Fibroblast of skin of left biceps (primary cell): ENCODE measurements around the gene SCPEP1.

Experiments
- DNase-seq, 2 experiments: peaks; one replicate each; pipeline ENCODE4 v3.0.0-alpha.2; 2013; ENCODE audit warnings: low read depth in 2 of 2

SCPEP1 gene

DNA sequence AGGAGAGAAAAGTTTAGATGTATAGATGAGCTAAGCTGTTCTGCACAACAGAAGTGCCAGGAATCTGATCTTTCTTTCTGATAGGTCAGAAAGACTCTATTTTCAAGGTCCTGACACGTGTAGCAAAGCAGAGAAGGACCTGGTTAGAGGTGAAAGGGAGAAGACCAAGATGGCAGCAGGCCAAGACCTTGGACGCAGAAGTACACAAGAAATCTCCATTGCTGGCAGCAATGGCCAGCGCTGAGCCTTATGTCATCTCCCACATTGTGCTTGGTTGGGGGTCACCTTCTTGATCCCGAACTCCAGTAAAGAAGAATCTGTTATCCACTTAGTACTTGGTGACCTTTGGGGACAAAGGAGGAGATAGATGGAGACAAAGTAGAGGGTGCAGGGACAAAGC lies 65.3 kb downstream of the SCPEP1 start:
- DNase-seq: no peak

DNA sequence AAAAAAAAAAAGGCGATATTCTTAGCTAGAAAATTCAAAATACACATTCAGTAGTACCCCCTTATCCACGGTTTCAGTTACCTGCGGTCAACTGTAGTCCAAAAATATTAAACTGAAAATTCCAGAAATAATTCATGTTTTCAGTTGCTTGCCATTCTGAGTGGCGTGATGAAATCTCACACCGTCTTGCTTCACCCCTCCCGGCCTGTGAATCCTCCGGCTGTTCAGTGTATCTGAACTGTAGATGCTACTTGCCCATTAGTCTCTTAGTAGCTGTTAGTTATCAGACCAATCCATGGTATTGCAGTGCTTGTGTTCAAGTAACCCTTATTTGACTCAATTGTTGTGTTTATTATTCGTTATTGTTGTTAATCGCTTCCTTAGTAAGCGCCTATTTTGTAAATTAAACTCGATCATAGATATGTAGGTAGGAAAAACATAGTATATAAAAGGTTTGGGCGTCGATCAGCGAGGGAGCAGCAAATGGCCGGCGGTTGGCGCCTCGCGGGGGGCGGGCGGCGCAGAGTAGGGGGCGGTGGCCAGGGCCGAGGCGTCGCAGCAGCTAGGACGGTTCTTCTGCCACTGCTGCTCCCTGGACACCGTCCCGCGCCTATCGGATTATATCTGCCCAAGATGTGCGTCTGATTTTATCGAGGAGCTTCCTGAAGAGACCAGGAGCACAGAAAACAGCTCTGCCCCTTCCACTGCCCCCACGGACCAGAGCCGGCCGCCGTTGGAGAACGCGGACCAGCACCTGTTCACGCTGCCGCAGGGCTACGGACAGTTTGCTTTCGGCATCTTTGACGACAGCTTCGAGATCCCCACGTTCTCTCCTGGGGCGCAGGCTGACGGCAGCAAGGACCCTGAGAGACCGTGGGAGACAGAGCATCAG lies 67.3 kb downstream of the SCPEP1 start:
- DNase-seq: no peak

DNA sequence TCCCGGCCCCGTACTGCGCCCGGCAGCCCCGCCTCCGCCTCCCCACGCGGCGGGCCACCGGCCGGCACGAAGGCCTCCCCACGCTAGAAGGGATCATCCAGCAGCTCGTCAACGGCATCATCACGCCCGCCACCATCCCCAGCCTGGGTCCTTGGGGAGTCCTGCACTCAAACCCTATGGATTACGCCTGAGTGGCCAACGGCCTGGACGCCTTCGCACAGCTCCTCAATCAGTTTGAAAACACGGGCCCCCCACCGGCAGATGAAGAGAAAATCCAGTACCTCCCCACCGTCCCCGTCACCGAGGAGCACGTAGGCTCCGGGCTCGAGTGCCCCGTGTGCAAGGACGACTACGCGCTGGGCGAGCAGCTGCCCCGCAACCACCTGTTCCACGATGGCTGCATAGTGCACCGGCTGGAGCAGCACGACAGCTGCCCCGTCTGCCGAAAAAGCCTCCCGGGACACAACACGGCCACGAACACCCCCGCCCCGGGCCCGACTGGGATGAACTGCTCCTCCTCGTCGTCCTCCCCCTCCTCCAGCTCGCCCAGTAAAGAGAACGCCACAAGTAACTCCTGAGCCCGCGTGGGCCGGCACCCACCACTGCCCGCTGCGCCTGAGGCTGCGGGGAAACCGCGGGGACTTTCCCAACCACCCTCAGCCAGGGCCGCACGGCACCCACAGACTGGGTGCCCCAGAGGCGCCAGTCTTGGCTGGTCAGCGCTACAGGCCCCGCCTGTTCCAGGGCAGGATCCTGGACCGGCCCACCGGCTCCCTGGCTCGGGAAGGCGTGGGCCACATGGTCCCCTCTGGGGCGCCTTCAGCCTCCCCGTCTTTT lies 68.2 kb downstream of the SCPEP1 start:
- no peak for DNase-seq

DNA sequence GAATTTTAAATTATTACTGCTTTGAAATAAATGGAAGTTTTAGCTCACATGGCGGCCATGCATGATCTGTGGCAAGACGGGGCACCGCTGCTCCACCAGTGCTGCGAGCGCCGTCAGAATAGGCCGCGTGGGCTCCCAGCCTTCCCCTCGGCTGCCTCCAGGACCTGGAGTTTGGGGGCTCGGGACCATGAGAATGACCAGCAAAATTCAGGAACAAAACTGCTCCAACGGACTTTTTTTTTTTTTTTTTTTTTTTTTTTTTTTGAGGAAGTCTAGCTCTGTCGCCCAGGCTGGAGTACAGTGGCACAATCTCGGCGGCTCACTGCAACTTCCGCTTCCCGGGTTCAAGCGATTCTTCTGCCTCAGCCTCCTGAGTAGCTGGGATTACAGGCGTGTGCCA lies 68.8 kb downstream of the SCPEP1 start:
- DNase-seq: no peak

DNA sequence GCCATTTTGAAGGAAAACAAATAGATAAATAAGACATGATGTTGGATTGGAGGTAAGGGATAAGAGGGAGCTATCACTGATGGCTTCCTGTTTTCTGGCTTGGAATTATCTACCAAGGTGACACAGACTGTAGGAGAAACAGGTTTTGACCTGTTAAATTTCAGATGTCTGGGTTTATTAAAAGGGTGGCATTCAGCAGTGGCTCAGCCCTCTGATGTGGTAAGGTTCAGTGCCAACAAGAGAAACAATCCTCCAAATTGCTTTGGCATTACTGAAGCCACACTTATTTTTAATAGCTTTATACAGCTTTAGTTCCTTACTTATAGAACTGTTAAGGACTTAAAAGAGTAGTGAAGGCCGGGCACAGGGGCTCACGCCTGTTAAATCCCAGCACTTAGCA lies 70.2 kb downstream of the SCPEP1 start:
- DNase-seq: no peak

DNA sequence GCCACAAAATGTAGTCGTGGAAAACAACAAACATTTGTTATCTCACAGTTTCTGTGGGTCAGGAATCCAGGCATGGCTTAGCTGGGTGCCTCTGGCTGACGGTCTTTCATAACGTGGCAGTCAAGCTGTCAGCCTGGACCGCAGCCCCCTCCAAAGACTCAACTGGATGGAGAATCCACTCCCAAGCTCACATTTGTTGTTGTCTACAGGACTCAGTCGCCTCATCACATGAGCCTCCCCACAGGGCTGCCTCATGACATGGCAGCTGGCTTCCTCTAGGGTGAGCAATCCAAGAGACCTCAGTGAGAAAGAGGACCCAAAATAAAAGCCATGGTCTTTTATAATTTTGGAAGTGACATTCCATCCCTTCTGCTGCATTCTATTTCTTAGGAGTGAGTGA lies 72.4 kb downstream of the SCPEP1 start:
- no peak for DNase-seq

DNA sequence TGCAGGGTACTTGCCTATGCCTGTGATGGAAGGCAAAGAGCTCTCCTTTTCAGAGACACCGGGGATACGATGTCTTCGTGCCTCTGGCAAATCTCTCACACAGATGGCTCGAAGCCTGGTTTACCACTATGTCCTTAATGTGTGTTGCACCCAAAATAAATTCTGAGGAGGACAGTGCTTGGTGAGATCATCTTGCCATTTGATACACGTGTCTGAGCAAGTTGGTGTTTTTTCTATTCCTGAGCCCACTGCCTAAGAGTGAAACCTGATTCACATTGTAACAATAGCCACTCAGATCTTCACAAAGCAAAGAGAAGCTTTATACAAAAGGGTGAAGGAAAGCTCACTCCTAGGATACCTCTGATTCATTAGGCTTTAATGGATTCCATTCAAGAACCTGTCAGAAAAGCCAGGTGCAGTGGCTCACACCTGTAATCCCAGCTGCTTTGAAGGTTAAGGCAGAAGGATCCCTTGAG lies 74.0 kb downstream of the SCPEP1 start:
- no peak for DNase-seq
